HCT116 (cell line): Measurements from ENCODE around the gene RIPOR3.

Experiments
- CTCF ChIP-seq, 3 experiments: fragments of 200-600 bp in 1 of 3; sonication (generic) in 1 of 3; IDR thresholded peaks in 2 of 3; conservative IDR thresholded peaks in 1 of 3; 2 replicates each; pipeline ENCODE4 v1.5.1; 2012 to 2017; ENCODE audit warnings: low read depth in 2 of 3, low read length in 2 of 3, antibody characterized with exemption in 1 of 3, borderline replicate concordance in 1 of 3, control low read depth in 1 of 3, mild to moderate bottlenecking in 1 of 3, mixed read lengths in 1 of 3, mixed run types in 1 of 3, moderate library complexity in 1 of 3; ENCODE audit not compliant: insufficient read depth in 1 of 3
- EZH2 ChIP-seq: fragments of 200-600 bp; sonication (generic); IDR thresholded peaks from 2 replicates; pipeline ENCODE4 v1.6.1; 2017; ENCODE audit warnings: antibody characterized with exemption, mixed run types
- EZH2phosphoT487 ChIP-seq: fragments of 200-600 bp; IDR thresholded peaks from 2 replicates; pipeline ENCODE4 v1.6.1; 2018; ENCODE audit warnings: antibody characterized with exemption, borderline replicate concordance
- MAX ChIP-seq: IDR thresholded peaks from 2 replicates; pipeline ENCODE4 v1.6.1; 2012
- POLR2A ChIP-seq: IDR thresholded peaks from 2 replicates; pipeline ENCODE4 v1.7.0; 2011; ENCODE audit warnings: borderline replicate concordance; ENCODE audit not compliant: insufficient read depth, insufficient read length; ENCODE audit errors: extremely low read depth
- REST ChIP-seq: IDR thresholded peaks from 2 replicates; pipeline ENCODE4 v1.6.1; 2012; ENCODE audit warnings: low read depth

- TF ChIP-seq CTCF (IDR thresholded peaks at IDR 0.05 in 2 of 3, conservative IDR thresholded peaks at IDR 0.05 in 1 of 3; ENCODE audit: borderline replicate concordance in 1 of 3, insufficient read depth in 1 of 3, low read depth in 2 of 3, low read length in 2 of 3) (no peak), EZH2phosphoT487 (no peak), EZH2 (no peak), REST (no peak), MAX (no peak), POLR2A (no peak)
These were observed 143.4 kb downstream of the RIPOR3 start for GRCh38 chr20:50547964-50548363.
